ENCODE data around the gene SLC4A7.
"Not testable (repeated sequence)": the region's sequence is repeated elsewhere in the genome, so short reads cannot be mapped to it uniquely, and the experiment has no call there.

The SLC4A7 gene

GRCh38 chr3:27426926-27427325 lies 57.3 kb downstream of the SLC4A7 start:
- DNase-seq: no peak

GRCh38 chr3:27425896-27426565 lies 58.2 kb downstream of the SLC4A7 start:
- DNase-seq: no peak

- not testable (repeated sequence) for DNase-seq
Measured at GRCh38 chr3:27424812-27425521, 59.2 kb downstream of the SLC4A7 start.

- no peak for DNase-seq
Measured at GRCh38 chr3:27423463-27423862, 60.7 kb downstream of the SLC4A7 start.

- no peak for DNase-seq
Measured at GRCh38 chr3:27422617-27423016, 61.6 kb downstream of the SLC4A7 start.

- no peak for DNase-seq
Measured at GRCh38 chr3:27415202-27415601, 69.0 kb downstream of the SLC4A7 start.

GRCh38 chr3:27392950-27393679 lies 91.1 kb downstream of the SLC4A7 start:
- no peak for DNase-seq

GRCh38 chr3:27392414-27392813 lies 91.8 kb downstream of the SLC4A7 start:
- DNase-seq: not testable (repeated sequence)

GRCh38 chr3:27391796-27392195 lies 92.4 kb downstream of the SLC4A7 start:
- DNase-seq: no peak

- no peak for DNase-seq
Measured at GRCh38 chr3:27387625-27388024, 96.6 kb downstream of the SLC4A7 start.

GRCh38 chr3:27385504-27385903 lies 98.7 kb downstream of the SLC4A7 start:
- no peak for DNase-seq

GRCh38 chr3:27384191-27384590 lies 100.0 kb downstream of the SLC4A7 start:
- no peak for DNase-seq

- DNase-seq: no peak
Measured at GRCh38 chr3:27380433-27381357, 103.5 kb downstream of the SLC4A7 start.

- no peak for DNase-seq
Measured at GRCh38 chr3:27378331-27378730, 105.9 kb downstream of the SLC4A7 start.

- DNase-seq: no peak
Measured at GRCh38 chr3:27376109-27376772, 107.9 kb downstream of the SLC4A7 start.

- DNase-seq: peak; percentile 36
Measured at GRCh38 chr3:27368831-27369607, 115.2 kb downstream of the SLC4A7 start, which contains the start of gene NEK10. NEK10 (minus strand) TSS chr3:27369383; CDS start chr3:27352882, 16,501 bp downstream.

GRCh38 chr3:27366062-27366591 lies 118.1 kb downstream of the SLC4A7 start:
- no peak for DNase-seq

GRCh38 chr3:27360113-27361078 lies 123.8 kb downstream of the SLC4A7 start:
- no peak for DNase-seq

GRCh38 chr3:27358372-27358771 lies 125.8 kb downstream of the SLC4A7 start:
- no peak for DNase-seq

Measured in NCI-H1694 treated with DMSO at 0.1 percent for 48 hours (cell line).